GM06990 (cell line): ENCODE measurements around the gene TNFRSF1A.

Experiments used
- DNase-seq: peaks from one replicate; pipeline ENCODE4 v3.0.0-alpha.2; 2011; ENCODE audit not compliant: insufficient read length; ENCODE audit errors: extremely low read depth
- H3K27me3 ChIP-seq: replicated peaks from 2 replicates; pipeline ENCODE4 v1.6.0; 2011; ENCODE audit warnings: low read length; ENCODE audit not compliant: control insufficient read depth, insufficient read depth
- H3K36me3 ChIP-seq: 2 replicates; pipeline ENCODE4 v1.5.1; 2011; ENCODE audit warnings: low read length; ENCODE audit not compliant: control insufficient read depth, insufficient read depth
- H3K4me3 ChIP-seq: replicated peaks from 2 replicates; pipeline ENCODE4 v1.5.1; 2011; ENCODE audit warnings: low read depth, mild to moderate bottlenecking, control low read depth, low read length
- CTCF ChIP-seq: IDR thresholded peaks from 2 replicates; pipeline ENCODE4 v1.5.1; 2011; ENCODE audit warnings: low read length, control low read depth, mild to moderate bottlenecking, inconsistent platforms; ENCODE audit not compliant: insufficient read depth, poor library complexity, severe bottlenecking

Gene TNFRSF1A

GRCh38 chr12:6361834-6362233, 20.0 kb upstream of the TNFRSF1A start:
- Histone ChIP-seq H3K4me3 (no peak overlapping the region), H3K36me3 (no peaks in the 10 kb centered on the region), H3K27me3 (no peaks in the 10 kb centered on the region)
- TF ChIP-seq CTCF, result no peak
- DNase-seq, result no peak

- no peak for DNase-seq
- H3K36me3 ChIP-seq, result no peaks in the 10 kb centered on the region
- H3K27me3 ChIP-seq, result no peaks in the 10 kb centered on the region
- no peak for TF ChIP-seq CTCF
- H3K4me3 ChIP-seq, result no peak overlapping the region
These were observed 19.0 kb upstream of the TNFRSF1A start for GRCh38 chr12:6360578-6361490.

GRCh38 chr12:6360080-6360571, 18.2 kb upstream of the TNFRSF1A start:
- DNase-seq, result no peak
- TF ChIP-seq CTCF, result no peak
- no peaks in the 10 kb centered on the region; the same call in 1 of the 2 replicates for H3K27me3 ChIP-seq
- H3K36me3 ChIP-seq, result no peaks in the 10 kb centered on the region
- no peak overlapping the region for H3K4me3 ChIP-seq

DNA sequence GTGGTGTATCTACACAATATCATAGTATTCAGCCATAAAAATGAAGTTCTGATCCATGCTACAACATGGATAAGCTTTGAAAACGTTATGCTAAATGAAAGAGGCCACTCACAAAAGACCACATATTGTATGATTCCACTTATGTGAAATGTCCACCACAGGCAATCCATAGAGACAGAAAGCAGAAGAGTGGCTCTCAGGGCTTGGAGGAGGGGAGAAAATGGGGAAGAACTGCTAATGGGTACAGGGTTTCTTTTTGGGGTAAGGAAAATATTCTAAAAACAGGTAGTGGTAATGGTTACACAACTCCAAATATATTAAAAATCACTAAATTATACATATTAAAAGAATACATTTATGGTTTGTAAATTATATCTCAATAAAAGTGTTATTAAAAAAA, 17.0 kb upstream of the TNFRSF1A start:
- H3K36me3 ChIP-seq, result no peaks in the 10 kb centered on the region

GRCh38 chr12:6356374-6356820, 14.5 kb upstream of the TNFRSF1A start:
- H3K27me3 ChIP-seq, result no peaks in the 10 kb centered on the region; the same call in 1 of the 2 replicates
- no peaks in the 10 kb centered on the region for H3K36me3 ChIP-seq
- no peak for TF ChIP-seq CTCF
- no peak for DNase-seq
- H3K4me3 ChIP-seq, result no peak overlapping the region

More for the DNA sequence above, 17.0 kb upstream of the TNFRSF1A start:
- Histone ChIP-seq H3K27me3 (no peaks in the 10 kb centered on the region; the same call in 1 of the 2 replicates), H3K4me3 (no peak overlapping the region)
- TF ChIP-seq CTCF, result no peak
- DNase-seq, result no peak
